Mononuclear cell (primary cell): ENCODE measurements around the gene RPL10A. TPM values are rescaled to one million over a fixed set of nuclear protein-coding genes. Genes with fewer than 3 reads are reported as not detected.

Experiments
- H3K27me3 ChIP-seq: 2 replicates; pipeline ENCODE4 v1.6.0; 2011; ENCODE audit warnings: low read length, control low read depth; ENCODE audit not compliant: insufficient read depth
- H3K4me1 ChIP-seq: 2 replicates; pipeline ENCODE4 v1.5.1; 2011; ENCODE audit warnings: mild to moderate bottlenecking, low read length, control low read depth; ENCODE audit not compliant: insufficient read depth
- H3K4me3 ChIP-seq: 2 replicates; pipeline ENCODE4 v1.5.1; 2011; ENCODE audit warnings: mild to moderate bottlenecking, low read length, moderate library complexity
- H3K9me3 ChIP-seq: 2 replicates; pipeline ENCODE4 v1.5.1; 2011; ENCODE audit warnings: low read depth, mild to moderate bottlenecking, control low read depth, low read length
- total RNA-seq: library from RNA; depleted of rRNA; stranded (reverse); fragments of >200 nt; gene quantifications from one replicate; pipeline ENCODE4 v1.2.3, GENCODE V29; 2012

Gene RPL10A
- total RNA-seq, 1 donor = 1,708 TPM

GRCh38 chr6:35477551-35478179 lies 9.5 kb downstream of the RPL10A start:
- Histone ChIP-seq H3K9me3 (no peaks in the 10 kb centered on the region), H3K4me1 (no peaks in the 10 kb centered on the region), H3K4me3 (no peak overlapping the region), H3K27me3 (no peaks in the 10 kb centered on the region)

- Histone ChIP-seq H3K9me3 (no peaks in the 10 kb centered on the region), H3K4me1 (no peaks in the 10 kb centered on the region), H3K4me3 (no peak overlapping the region), H3K27me3 (no peaks in the 10 kb centered on the region)
These were observed 10.1 kb downstream of the RPL10A start for GRCh38 chr6:35478259-35478658.

DNA sequence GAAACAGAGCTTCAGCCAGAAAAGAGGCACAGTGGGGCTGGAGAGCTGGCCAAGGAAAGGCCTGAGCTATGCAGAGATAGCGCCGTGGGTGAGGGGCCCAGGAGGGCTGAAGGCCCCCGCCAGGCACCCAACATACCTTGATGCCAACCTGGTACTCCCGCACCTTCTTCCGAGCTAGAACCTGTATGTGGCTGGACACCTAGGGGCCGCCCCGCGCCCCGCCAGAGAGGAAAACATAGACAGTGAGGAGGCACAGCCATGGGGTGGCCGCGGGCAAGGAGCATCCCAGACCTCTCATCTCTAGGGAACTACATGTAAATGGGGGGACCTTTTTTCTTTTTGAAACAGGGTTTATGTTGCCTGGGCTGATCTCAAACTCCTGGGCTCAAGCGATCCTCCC lies 12.0 kb downstream of the RPL10A start:
- H3K4me1 ChIP-seq = no peaks in the 10 kb centered on the region
- no peak overlapping the region for H3K4me3 ChIP-seq
- no peaks in the 10 kb centered on the region for H3K27me3 ChIP-seq
- no peaks in the 10 kb centered on the region for H3K9me3 ChIP-seq

GRCh38 chr6:35481226-35481625 lies 13.0 kb downstream of the RPL10A start:
- H3K27me3 ChIP-seq = no peaks in the 10 kb centered on the region
- no peak overlapping the region for H3K4me3 ChIP-seq
- no peaks in the 10 kb centered on the region for H3K9me3 ChIP-seq
- no peaks in the 10 kb centered on the region for H3K4me1 ChIP-seq

GRCh38 chr6:35483062-35483461 lies 14.9 kb downstream of the RPL10A start:
- peaks cover 5% of the 10 kb centered on the region for H3K4me1 ChIP-seq
- H3K4me3 ChIP-seq = no peak overlapping the region
- no peaks in the 10 kb centered on the region for H3K9me3 ChIP-seq
- no peaks in the 10 kb centered on the region for H3K27me3 ChIP-seq

DNA sequence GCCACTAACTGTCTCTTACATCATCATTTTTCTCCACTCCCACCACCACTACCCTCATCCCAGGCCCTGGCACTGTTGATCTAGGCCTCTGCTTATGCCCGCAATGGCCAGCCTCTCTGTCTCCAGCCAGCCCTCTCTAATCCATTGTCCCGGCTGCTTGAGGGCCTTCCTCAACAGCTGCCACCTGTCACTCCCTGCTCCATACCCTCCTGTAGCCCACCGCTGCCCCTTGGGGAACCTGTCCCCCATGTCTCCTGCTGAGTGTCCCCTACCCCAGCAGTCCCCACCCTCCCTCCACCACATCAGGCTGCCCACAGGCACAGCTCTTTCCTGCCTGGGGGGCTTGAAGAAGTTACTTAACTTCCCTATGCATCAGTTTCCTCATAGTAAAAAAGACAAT lies 15.3 kb downstream of the RPL10A start:
- Histone ChIP-seq H3K4me1 (peaks cover 9% of the 10 kb centered on the region), H3K9me3 (no peaks in the 10 kb centered on the region), H3K4me3 (no peak overlapping the region), H3K27me3 (no peaks in the 10 kb centered on the region)

DNA sequence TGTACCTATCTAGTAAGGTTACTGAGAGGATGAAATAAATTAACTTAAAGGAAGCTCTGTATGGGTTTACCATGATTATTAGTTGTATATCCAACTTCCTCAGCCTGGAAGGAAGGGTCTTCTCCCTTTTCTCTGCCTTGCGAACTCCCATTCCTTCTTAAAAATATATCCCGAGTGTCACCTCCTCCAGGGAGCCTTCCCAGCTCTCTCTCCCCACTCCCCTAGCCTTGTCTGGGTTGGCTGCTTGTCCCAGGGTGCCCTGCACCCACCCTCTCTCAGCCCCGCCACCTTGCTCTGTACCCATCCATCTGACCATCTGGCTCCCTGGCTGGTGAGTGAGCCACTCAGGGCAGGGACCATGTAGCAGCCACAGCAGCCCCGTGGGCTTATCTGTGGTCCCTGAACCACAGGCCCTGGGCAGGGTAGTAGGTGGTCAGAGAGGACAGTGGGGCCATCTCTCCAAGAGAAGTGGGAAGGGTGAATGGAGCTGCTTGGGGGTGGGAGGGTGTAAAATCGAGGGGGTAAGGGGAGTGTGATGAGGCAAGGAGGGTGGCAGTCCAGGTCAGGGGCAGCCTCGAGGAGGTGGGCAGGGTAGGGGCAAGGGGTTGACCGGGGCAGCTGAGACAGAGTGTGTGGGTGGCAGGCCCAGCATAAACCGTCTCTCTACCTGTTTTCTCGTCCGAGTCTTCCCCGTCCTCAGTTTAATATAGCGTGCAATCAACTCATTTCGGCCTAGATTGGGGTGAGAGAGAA lies 15.9 kb downstream of the RPL10A start:
- Histone ChIP-seq H3K4me3 (no peak overlapping the region), H3K27me3 (no peaks in the 10 kb centered on the region), H3K9me3 (no peaks in the 10 kb centered on the region), H3K4me1 (peaks cover 9% of the 10 kb centered on the region)

DNA sequence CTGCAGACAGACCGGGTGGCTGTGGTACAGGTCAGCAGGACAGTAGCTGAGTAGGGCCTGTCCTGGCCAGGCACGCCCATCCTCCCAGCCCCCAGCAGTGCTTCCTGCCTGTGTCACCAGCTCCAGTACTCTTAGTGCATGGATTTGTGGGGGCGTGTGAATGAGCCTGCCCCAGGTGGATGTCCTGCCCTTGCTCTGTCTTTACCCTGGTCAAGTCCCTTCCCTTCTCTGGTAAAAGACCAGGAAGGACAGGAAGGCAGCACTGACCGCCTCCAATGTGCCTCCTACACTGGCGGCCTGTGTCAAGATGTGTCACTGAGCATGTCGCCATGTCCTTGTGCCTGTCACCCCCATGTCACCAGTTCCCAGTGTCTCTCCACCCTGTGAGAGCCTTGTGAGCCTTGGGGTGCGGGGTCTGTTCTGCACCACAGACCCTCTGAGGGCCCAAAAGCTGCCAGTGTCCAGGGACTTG lies 16.8 kb downstream of the RPL10A start:
- Histone ChIP-seq H3K27me3 (no peaks in the 10 kb centered on the region), H3K4me1 (peaks cover 9% of the 10 kb centered on the region), H3K4me3 (no peak overlapping the region), H3K9me3 (no peaks in the 10 kb centered on the region)

DNA sequence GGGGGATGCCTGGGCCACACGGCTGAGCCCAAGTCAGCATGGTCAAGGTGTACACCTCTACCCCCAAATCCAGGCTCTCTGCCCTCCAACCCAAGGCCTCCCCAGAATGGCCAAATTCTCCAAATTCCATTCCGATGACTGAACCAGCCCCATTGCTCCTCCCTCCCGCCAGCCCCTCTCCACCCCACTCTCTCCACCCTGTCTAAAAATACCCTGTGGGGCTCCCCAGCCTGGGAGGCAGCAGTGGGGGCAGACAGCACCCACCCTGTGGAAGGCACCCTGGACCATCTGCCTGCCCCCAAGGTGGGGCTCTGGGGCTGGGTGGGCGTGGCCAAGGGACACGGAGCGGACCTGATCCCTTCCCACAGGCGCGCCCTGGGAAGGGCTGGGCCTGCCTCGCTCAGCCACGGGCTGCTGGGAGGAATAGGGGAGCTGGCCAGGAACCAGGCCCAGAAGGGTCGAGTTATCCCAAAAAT lies 17.2 kb downstream of the RPL10A start:
- Histone ChIP-seq H3K4me1 (peaks cover 9% of the 10 kb centered on the region), H3K4me3 (no peak overlapping the region), H3K9me3 (no peaks in the 10 kb centered on the region), H3K27me3 (no peaks in the 10 kb centered on the region)

- Histone ChIP-seq H3K4me3 (no peak overlapping the region), H3K27me3 (no peaks in the 10 kb centered on the region), H3K4me1 (peaks cover 9% of the 10 kb centered on the region), H3K9me3 (no peaks in the 10 kb centered on the region)
These were observed 18.1 kb downstream of the RPL10A start for GRCh38 chr6:35486005-35486925.

DNA sequence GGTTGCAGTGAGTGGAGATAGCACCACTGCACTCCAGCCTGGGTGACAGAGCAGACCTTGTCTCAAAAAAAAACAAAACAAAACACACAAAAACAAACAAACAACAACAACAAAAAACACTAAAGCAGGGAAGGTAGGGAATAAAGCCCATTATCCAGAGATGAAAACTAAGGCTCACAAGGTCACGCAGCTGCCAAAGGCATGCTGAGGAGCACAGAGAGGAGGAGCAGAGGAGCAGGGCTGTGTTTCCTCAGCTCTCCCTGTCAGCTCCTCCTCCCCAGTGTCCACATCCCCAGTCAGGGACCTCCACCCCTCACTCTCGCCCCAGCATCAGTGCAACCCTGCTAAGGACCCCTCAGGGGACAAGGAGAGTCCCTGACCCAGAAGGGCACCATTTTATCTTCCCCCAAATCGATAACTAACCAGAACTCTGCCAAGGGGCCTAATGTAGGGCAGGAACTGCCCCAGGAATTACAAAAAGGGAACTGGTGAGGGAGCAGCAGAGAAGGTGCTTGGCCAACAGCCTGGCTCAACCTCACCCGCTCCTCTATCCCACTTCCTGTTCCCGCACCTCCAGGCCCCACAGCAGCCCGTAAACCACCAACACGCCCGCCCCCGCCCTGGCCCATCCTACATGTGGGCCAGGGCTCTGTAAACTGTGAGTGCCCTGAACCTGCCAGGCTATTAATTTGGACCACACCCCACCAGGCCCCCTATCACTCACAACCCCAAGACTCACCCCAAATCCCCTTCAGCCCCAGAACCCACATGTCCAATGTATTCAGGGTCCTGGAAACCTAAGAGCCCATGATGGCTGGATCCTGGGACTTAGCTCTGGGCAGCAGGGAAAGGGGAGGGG lies 19.7 kb downstream of the RPL10A start:
- no peaks in the 10 kb centered on the region for H3K27me3 ChIP-seq
- no peaks in the 10 kb centered on the region for H3K9me3 ChIP-seq
- H3K4me1 ChIP-seq = peaks cover 9% of the 10 kb centered on the region
- no peak overlapping the region for H3K4me3 ChIP-seq

GRCh38 chr6:35488517-35488862 lies 20.3 kb downstream of the RPL10A start:
- H3K27me3 ChIP-seq = no peaks in the 10 kb centered on the region
- H3K4me3 ChIP-seq = no peak overlapping the region
- H3K9me3 ChIP-seq = no peaks in the 10 kb centered on the region
- peaks cover 9% of the 10 kb centered on the region for H3K4me1 ChIP-seq

DNA sequence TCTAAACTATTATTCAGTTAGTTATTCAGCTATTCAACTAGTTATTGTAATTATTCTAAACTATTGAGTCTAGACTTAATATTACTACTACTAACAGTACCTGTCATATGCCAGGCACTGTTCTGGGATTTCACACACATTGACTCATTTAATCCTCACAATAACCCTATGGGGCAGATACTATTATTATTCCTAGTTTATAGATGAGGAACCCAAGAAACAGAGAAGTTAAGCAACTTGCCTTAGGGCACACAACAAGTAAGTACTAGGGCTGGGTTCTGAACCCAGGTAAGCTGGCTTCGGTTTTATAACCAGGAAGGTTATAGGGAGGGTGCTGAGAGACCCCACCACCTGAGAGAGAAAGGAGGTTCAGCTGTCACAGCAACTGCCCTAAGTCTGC lies 20.9 kb downstream of the RPL10A start:
- Histone ChIP-seq H3K4me1 (peaks cover 11% of the 10 kb centered on the region), H3K27me3 (no peaks in the 10 kb centered on the region), H3K4me3 (no peak overlapping the region), H3K9me3 (no peaks in the 10 kb centered on the region)

DNA sequence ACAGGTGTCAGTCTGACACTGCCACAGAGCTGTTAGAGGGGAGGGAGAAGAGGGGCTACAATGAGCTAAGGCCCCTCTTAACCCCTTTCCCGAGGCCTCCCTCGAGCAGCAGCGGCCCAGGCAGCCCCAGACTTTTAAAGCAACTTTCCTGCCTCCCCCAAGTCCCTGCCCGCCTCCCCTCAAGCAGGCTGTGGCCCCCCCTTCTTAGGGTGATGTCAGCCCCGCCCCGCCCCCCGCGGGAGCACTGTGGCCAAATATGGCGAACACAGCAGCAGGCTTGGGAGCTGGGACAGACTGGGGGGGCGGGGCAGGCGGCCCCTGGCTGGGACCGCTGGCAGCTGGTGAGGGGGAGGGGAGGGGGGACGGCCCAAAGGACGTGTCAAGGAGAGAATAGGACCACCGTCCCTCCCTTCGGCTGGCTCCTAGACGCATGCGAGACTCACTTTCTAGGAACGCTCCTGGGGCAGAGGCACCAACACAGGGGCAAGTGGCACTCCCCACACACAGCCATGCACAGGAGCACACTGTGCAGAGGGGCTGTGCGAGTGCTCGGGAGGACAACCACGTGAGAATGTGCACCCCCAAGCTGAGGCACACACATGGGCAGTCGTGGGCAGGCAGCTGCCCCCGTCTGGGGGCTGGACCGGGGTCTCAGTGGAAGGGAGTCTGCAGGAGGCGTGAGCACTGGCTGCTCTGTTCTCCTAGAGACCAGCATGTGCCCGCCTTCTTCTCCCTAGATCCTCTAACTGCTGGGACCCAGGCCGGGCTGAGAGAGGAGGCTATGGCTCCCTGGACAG lies 22.0 kb downstream of the RPL10A start:
- no peak overlapping the region for H3K4me3 ChIP-seq
- H3K9me3 ChIP-seq = no peaks in the 10 kb centered on the region
- H3K27me3 ChIP-seq = no peaks in the 10 kb centered on the region
- H3K4me1 ChIP-seq = peaks cover 16% of the 10 kb centered on the region
